Islet of Langerhans (tissue), 1 donor: ENCODE data around the gene LDLRAD2.
"Not testable (repeated sequence)": the region's sequence is repeated elsewhere in the genome, so short reads cannot be mapped to it uniquely, and the experiment has no call there.

Experiments used
- FAIRE-seq: peaks from one replicate; lab custom pipeline; 2011; peaks lifted over from hg19 to GRCh38; lab: Jason Lieb, UNC

The LDLRAD2 gene

GRCh38 chr1:21824926-21825325 is 12.9 kb downstream of the LDLRAD2 start:
- FAIRE-seq: no peak

- no peak for FAIRE-seq
These were observed 13.3 kb downstream of the LDLRAD2 start for GRCh38 chr1:21825393-21825792.

GRCh38 chr1:21826694-21827093 is 14.6 kb downstream of the LDLRAD2 start:
- FAIRE-seq: not testable (repeated sequence)

- no peak for FAIRE-seq
These were observed 15.1 kb downstream of the LDLRAD2 start for GRCh38 chr1:21827141-21827679.

- FAIRE-seq: no peak
These were observed 16.0 kb downstream of the LDLRAD2 start for GRCh38 chr1:21828075-21828474.

DNA sequence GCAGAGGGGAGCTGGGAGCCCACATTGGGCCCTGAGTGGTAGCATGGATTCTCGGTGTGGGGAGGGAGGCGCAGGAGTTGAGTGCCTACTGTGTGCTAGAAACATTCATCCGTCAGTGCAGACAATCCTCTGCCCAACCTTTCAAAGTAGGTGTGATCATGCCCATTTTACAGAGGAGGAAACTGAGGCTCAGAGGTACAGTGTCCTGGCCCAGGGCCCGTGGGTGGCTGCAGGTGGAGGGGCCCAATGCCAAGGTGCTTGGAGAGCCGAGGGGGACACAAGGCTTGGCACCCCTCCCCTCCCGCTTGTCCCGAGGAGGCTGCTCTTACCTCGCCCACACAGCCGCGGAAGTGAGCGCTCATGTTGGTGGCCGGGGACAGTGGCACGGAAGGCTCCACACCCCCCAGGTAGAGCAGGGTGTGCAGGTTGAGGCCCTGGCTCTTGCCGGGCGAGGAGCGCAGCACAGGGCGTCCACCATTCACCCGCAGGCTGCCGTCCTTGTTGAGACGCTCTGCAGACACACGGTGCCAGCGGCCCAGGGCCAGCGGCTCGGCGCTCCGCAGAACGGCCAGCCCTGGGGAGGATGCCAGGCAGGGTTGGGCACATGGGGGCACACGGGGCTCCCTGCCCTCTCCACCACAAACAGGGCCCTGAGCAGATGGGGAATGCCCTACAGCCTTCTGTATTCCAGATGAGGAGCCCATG is 16.6 kb downstream of the LDLRAD2 start:
- no peak for FAIRE-seq

DNA sequence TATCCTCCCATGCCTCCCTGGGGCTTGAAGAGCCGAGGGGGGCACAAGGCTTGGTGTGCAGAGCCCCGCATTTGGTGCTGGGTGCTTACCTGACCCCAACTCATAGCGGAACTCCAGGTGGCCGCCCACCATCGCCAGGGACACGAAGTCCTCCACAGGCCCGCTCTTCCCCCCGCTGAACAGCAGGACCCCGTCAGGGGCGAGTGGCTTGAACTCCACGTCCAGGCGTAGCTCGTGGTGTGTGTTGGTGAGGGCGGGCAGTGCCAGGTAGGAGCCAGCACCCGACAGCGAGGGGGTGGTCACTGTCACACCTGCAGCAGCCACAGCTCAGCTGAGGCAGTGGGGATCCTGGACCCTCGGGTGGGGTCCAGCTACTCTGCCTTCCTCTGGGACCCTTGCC is 17.2 kb downstream of the LDLRAD2 start:
- FAIRE-seq: no peak

DNA sequence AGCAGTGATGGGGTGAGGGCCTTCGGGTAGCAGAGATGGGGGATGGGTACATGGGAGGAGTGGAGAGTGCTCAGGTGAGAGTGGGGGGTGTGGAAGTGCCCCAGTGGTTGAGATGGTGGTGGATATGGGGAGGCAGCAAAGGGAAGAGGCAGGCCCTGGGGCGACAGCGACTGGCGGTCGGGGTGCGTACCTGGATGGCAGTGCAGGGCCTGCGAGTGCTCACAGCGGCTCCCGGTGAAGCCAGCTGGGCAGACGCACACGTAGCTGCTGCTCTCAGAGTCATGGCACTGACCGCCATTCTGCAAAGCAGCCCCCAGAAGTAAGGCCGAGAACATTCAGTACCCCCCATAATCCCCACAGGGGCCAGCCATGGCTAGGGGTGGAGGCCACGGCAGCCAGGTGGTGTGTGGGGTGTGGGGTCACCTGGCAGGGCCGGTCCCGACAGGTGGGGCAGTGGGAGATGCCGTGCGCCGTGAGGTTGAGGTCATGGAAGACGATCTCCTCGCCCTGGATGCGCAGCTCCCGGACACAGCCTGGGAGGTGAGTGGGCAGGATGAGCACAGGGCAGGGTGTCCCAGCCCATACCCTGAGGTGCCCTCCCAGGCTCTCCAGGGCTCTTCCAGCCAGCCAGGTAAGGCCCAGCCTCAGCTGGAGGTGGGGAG is 18.9 kb downstream of the LDLRAD2 start:
- no peak for FAIRE-seq

- FAIRE-seq: no peak
These were observed 19.4 kb downstream of the LDLRAD2 start for GRCh38 chr1:21831454-21831970.

DNA sequence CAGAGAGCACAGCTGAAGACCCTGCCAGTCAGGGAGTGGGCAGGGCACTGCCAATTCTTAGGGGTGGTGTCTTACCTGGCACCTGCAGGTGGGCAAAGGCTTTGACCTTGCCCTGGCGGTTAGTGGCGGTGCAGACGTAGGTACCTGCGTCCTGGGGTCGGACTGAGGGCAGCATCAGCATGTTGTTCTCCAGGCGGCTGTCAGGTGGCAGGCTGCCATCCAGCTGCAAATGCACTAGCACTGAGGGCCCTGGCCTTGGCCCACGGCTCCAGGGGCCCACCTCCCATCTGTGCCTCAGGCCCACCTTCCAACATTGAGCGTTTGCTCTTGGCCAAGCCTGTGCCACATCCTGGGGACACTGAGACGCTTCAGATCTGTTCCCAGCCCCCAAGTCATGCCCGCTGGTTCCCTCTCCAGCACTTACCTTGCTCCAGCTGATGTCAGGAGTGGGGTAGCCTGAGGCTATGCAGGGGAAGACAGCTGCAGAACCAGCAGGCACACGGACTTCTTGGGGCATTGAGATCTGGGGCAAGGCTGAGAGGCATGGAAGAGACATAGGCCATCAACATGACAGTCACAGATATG is 21.4 kb downstream of the LDLRAD2 start:
- FAIRE-seq: no peak

GRCh38 chr1:21834094-21834493 is 22.0 kb downstream of the LDLRAD2 start:
- FAIRE-seq: no peak

DNA sequence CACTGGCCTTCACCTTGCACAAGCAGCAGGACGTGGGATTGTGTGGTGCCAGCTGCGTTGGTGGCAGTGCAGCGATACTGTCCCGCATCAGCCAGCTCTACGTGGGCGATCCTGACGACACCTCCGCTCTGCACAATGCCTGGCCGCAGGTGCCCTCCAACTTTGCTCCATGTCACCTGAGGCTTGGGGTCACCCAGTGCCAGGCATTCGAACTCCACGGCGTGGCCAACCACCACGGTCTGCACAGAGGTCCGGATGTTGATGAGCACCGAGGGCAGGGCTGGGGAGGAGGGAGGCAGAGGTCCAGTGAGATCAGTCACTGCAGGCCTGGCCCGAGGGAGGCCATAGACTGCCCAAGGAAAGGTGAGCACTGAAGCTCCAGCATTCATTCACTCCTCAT is 22.6 kb downstream of the LDLRAD2 start:
- no peak for FAIRE-seq

DNA sequence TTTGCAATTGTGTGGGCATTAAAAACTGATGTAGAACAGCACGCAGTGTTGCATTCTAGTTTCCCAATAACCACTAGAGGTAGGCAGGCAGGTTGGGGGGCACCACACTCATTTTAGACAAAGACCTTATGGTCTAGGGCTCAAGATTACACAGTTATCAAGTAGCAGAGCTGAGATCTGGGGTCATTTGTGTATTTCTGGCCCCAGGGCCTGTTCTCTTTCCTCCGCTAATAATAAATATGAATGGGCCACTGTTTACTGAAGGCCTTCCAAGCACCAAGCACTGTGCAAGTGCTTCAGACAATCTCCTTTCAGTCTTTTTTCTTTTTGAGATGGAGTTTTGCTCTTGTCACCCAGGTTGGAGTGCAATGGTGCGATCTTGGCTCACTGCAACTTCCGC is 23.9 kb downstream of the LDLRAD2 start:
- no peak for FAIRE-seq

GRCh38 chr1:21836729-21837128 is 24.7 kb downstream of the LDLRAD2 start:
- FAIRE-seq: no peak

DNA sequence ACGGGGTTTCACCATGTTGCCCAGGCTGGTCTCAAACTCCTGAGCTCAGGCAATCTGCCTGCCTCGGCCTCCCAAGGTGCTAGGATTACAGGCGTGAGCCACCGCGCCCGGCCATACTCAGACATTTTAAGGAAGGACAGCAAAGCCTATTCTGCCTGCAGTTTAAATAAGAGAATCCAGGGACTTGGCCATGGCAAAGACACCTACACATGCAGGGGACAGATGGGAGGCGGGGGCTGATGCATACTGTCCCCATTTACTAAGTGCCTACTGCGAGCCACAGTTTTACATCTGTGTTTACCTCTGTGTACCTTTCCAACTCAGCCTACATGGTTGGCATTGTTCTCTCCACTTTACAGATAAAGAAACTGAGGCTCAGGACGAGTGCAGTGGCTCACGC is 25.4 kb downstream of the LDLRAD2 start:
- no peak for FAIRE-seq

GRCh38 chr1:21838359-21839157 is 26.5 kb downstream of the LDLRAD2 start:
- FAIRE-seq: no peak

- FAIRE-seq: no peak
These were observed 27.4 kb downstream of the LDLRAD2 start for GRCh38 chr1:21839337-21840037.

GRCh38 chr1:21840981-21841380 is 28.9 kb downstream of the LDLRAD2 start:
- FAIRE-seq: no peak

- no peak for FAIRE-seq
These were observed 29.9 kb downstream of the LDLRAD2 start for GRCh38 chr1:21841852-21842466.

DNA sequence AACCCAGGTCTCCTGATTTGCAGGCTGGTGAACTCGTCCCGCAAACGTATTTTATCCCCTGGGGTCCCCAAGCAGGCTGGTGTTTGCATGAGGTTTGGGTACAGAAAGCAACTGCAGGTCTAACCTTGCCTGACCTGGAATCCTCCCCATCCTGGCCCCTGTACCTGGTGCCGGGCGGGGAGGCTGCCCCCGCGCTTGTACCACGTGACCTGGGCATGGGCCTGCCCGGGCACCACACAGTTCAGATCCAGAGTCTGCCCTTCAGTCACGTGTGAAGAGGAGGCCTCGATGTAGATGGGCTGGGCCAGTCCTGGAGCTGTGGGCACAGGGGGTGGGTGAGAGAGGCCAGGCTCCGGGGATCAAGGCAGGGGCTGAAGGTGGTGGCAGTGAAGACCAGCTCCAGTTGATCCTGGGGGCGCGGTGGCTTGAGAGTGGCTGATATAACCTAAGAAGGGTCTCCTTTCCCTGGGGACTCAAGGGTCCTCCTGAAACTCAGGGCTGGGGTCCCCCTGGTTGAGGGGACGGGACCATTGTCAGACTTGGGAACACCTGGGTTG is 30.6 kb downstream of the LDLRAD2 start:
- FAIRE-seq: no peak

- no peak for FAIRE-seq
These were observed 31.1 kb downstream of the LDLRAD2 start for GRCh38 chr1:21843208-21843607.
